ENCODE measurements around the gene NPDC1.
A peak's percentile ranks its signal among the peaks of the same experiment; 100 is the strongest.
"Not testable (repeated sequence)": the region's sequence is repeated elsewhere in the genome, so short reads cannot be mapped to it uniquely, and the experiment has no call there.

Gene NPDC1

DNA sequence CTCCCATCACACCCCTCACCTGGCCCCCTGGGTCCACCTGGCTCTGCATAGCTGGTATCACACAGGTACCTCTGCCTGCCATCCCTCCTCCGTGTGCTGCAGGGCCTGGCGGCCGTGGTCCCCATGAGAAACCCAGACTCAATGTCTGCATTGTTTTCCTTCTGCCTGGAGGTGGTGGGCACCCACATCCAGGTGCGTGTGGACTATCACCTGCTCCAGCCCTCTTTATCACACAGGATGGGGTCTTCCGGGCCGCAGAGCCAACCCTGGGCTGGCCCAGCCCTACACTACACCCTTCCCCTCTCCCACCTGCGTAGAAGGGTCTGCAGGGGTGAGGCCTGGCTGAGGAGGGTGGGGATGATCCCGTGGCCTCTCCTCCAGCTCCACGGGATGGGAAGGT lies 7.1 kb downstream of the NPDC1 start:
- DNase-seq, result no peak

DNA sequence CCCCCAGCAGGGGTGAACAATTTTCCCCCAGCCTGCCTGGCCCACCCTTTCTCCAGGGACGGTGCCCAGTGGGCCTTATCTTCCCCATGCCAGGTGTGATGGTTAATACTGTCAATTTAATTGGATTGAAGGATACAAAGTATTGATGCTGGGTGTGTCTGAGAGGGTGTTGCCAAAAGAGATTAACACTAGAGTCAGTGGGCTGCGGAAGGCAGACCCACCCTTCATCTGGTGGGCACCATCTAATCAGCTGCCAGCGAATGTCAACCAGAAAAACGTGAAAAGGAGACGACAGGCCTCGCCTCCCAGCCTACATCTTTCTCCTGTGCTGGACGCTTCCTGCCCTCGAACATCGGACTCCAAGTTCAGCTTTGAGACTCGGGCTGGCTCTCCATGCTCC lies 8.5 kb downstream of the NPDC1 start:
- DNase-seq, result no peak

GRCh38 chr9:137037035-137037434 lies 8.9 kb downstream of the NPDC1 start:
- DNase-seq, result no peak

GRCh38 chr9:137035937-137036336 lies 10.0 kb downstream of the NPDC1 start:
- DNase-seq, result no peak

- peak; percentile 55 for DNase-seq
Observed at GRCh38 chr9:137035507-137035834, 10.5 kb downstream of the NPDC1 start.

DNA sequence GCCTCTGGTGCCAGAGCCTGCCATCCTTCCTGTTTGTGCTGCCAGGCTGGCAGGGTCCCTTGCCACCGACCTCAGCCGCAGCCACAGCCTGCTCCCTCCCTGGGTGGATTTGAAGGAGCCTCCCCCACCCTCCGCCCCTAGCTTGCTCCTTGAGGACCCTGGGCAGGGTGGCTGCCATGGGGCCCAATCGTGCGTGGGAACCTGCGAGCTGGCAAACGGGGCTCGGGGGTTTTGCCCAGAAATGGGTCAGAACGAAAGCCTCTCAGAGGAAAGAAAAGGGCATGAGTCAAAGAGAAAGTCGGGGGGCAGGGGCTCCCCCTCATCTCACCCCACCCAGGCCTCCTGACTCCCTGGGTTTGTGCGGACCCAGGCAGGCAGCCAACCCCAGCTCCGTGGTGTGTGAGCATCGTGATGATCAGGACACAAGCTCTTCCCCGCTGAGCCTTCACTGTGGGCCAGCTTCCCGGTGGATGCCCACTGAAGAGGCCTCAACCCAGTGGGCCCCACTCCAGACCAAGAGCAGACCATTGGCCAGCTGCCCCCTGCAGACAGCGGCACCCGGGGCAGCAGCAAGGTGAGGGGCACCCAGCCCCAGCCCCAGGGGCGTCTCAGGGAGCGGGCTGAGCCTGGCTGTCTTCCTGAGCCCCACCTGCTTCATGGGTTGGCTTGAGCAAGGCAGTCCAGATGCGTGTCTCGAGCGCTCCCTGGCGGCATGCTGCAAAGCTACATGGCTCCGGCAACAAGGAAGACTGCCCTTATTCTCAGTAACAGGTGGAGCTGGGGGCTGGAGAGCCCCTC lies 11.1 kb downstream of the NPDC1 start:
- peak; percentile 97 for DNase-seq

GRCh38 chr9:137034039-137034708 lies 11.8 kb downstream of the NPDC1 start:
- no peak for DNase-seq

GRCh38 chr9:137033481-137033880 lies 12.5 kb downstream of the NPDC1 start:
- not testable (repeated sequence) for DNase-seq

- DNase-seq, result no peak
Observed at GRCh38 chr9:137032858-137033257, 13.1 kb downstream of the NPDC1 start.

DNA sequence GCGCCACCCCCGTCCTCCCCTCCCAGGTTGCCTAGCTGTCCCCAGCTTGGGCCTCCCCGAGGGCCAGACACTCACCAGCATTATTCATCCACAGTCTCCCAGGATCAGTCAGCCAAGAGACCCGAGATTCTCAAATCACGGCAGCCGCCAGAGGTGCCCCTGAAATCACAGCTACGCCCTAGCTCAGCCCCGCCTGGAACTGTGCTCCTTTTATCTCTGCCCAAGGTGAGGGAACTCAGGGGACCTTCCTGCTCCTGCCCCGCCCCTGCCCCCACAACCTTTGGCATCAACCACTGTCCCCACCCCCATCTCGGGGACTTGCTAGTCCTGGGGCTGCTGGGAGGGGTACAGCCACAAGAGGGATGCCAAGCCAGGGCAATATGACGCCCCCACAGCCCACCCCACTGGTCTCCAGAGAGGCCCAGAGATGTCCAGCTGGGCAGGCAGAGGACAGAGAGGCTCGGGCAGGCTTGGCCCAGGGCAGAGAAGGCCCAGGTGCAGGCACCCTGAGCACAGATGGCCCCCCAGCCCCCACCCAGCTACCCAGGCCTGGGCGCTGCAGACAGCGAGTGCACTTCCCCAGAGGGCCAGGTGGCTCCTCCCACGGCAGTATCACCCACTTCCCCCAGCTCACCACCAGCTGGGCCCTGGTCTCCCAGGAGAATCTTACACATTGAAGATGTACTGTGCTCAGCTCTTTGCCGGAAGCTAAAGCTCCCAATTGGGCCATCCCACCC lies 13.9 kb downstream of the NPDC1 start, which contains the start of gene FUT7:
TSS of gene FUT7 (minus strand) at position 185 of the 737 bp plus-strand sequence. CDS start at position 88, 97 bp downstream.
- DNase-seq, result no peak

DNA sequence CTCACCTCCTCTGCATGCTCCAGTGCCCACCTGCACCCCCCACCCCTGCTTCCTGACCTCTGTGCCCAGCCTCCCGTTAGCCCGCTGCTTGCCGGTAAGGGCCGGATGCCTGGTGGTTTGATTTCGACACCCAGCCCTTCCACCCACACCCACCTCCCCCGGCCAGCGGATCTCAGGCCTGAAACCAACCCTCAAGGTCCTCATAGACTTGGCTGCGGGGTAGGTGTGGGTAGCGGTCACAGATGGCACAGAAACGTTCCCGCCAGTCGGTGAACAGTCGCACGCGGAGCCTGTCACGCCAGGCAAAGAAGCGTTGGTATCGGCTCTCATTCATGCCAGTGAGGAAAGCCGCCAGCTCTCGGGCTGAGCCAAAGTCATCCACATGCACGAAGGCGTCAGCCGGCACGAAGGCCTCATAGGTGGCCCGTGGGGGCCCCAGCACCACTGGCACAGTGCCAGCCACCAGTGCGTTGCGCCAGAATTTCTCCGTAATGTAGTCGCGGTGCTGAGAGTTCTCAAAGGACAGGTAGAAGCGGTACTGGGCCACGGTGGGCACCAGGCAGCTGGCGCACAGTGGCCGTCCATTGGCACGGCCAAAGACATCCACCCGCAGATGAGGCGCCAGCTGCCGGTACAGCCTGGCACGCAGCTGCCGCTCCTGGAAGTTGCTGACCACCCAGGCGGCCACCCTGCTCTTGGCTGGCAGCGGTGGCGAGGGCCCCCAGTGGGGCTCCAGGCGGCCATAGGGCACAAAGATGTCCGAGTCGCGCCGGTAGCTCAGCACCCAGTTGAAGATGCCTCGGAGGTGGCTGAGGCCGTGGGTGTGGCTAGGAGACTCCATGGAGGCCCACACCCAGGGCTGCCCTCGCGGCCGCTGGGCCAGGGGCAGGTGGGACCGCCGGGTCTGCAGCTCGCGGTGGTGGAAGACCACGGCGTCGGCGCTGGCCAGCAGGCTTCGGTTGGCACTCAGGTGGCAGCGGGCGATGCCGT lies 15.1 kb downstream of the NPDC1 start:
- no peak for DNase-seq

DNA sequence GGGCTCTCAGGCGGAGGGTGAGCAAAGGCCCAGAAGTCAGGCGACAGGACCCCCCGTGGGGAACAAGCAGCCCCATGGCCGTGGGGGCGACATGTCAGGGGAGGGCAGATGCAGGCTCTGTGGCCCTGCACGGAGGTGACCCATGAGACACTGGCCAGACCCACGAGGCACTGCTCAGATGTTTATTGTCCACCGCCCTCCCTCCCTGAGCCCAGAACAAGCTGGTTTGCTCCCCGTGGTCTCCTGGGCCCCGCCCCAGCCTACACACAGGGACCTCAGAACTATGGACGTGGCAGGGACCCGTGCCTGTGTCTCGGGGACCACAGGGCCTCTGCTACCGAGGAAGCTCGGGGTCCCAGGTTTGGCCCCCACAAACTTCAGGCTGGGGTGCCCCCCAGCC lies 16.0 kb downstream of the NPDC1 start:
- DNase-seq, result no peak

GRCh38 chr9:137029058-137029936 lies 16.7 kb downstream of the NPDC1 start:
- peak; percentile 86 for DNase-seq

DNA sequence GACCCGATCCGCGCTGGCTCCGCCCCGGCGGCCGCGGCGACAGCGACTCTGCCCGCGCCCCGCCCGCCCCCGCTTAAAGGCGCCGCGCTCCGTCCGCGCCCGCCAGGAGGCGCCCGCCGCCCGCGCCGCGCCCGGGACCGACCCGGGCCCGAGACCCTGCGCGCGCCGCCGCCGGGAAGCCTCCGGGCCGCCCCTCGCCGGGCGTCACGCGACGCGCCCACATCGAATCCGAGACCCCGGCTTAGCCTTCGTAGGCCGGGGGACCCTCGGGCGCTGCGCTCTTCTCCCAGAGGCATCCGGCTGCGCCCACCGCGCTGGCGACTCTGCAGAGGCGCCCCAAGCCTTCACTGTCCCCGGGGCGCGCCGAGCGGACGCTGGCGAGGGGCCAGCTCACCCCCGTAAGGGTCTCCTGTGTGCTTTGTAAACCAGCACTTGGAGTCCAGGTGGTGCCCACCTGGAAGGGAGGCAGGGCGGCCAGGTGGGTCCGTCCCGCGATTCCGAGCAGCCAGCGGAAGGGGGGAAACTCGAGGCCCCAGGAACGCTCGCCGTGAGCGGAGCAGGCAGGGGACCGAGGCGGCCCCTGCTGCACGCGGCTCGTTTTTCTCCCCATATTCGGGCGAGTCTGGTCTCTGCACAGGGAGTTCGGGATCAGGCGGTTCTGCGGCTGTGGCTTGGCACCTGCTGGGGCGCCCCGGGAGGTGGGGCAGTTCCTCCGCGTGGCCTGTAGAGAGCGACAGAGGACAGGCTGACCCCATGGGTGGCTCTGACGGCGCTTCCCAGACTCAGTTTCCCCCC lies 17.5 kb downstream of the NPDC1 start:
- DNase-seq, result peak; percentile 83

DNA sequence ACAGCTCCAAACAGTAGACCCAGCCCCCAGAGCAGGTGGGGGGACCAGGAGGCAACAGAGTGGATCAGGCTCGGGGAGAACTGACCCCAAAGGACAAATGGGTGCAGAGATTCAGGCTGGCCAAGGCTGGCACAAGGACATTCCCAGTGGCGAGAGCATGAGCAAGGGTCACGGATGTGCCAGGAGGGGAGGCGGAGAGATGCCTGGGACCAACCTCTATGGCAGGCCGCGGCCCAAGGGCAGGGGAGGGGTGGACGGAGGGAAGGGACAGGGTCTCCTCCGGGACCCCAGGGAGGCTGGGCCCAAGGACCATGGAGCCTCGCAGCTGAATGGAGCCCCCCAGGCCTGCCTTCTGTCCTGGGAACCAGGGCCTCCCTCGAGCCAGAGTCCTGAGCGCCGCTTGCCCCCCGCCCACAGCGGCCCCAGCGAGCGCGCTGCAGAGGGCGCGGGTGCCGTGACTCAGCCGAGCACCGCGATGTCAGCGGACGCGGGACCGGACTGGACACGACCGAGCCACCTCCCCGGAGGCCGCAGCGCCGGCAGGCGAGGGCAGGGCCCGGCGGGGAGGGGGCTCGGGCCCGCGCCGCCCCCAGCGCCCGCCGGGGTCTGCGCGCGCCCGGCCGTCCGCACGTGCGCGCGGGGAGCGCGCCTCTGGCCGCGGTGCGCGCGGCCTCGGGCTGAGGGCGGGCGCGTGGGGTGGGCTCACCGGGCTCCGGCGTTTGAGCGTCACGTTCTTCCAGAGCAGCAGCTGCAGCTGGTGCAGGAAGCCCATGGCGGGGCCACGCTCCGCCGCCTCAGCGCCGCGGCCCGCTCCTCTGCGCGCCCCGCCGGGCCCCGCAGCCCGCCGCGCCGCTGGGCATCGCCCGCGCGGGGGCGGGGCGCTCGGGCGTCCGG lies 18.4 kb downstream of the NPDC1 start, which contains the start of gene ABCA2:
TSS of gene ABCA2 (minus strand) at position 869 of the 894 bp plus-strand sequence. CDS start at position 772, 97 bp downstream.
- DNase-seq, result no peak

GRCh38 chr9:137026828-137027227 lies 19.1 kb downstream of the NPDC1 start:
- no peak for DNase-seq

DNA sequence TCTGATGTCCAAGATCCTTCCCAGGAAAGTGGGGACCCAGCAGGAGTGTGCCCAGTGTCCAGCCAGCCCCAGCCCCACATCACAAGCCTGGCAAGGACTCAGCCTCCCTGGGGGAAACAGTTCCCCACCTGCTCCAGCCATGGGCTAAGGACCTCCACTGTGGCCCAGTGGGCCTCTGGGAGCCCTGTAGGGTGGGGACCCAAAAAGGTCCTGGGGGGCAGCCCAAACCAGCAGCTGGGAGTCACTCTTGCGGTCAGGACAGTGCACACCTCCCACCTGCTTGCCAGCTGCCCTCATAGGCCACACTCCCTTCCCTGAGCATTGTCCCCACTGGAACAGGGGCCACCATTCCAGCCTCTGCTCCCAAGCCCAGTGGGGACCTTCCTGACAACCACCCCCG lies 19.6 kb downstream of the NPDC1 start:
- DNase-seq, result no peak

DNA sequence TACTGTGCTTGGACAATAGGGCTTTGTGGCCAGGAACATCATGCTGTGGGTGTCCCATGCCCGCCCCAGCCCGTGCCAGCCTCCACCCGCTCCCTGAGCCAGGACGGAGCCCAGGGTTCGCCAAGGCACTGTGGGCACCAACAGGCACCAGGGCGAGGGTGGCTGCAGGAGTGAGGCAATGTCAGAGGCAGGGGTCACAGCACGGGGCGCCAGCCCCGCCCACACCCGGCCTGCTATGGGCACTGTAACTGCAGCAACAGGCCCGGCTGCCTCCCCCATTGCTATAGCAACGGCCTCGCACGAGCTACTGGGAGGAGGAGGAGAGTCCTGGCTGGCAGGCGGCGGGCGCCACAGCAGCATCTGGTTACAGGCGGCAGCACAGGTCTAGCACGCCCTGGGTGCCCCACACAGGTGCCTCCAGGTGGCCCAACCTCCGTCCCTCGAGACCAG lies 20.4 kb downstream of the NPDC1 start:
- no peak for DNase-seq

DNA sequence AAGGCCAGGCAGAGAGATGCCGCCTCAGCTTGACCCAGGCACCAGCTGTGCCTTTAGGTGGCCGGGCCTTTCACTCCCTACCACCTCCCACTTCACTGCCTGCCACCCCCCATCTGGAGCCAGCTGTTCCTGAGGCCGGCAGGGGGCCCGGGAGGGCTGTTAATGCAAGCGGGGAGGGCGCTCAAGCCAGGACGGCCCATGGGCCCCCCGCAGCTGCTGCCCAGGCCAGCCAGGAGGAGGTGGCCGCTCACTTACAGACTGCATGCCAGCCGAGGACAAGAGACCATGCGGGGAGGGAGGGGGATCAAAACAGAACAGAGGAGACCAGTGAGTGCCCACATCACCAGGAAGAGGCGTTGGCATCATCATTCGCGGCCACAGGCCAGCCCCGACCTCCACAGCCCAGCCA lies 22.4 kb downstream of the NPDC1 start:
- no peak for DNase-seq

All from 8988T (cell line).